HG03025 (cell line): ENCODE data around the gene MPST.

Source experiments
- ATAC-seq: cut with Tn5 transposase; IDR thresholded peaks from one replicate; pipeline ENCODE4 v1.9.1; 2021; ENCODE audit warnings: mild to moderate bottlenecking, moderate library complexity; ENCODE audit not compliant: unreplicated experiment, low FRiP score

MPST gene

GRCh38 chr22:37043209-37043827, 23.8 kb downstream of the MPST start:
- no peak for ATAC-seq

- ATAC-seq: no peak
These were observed 24.4 kb downstream of the MPST start for GRCh38 chr22:37043828-37044538.

DNA sequence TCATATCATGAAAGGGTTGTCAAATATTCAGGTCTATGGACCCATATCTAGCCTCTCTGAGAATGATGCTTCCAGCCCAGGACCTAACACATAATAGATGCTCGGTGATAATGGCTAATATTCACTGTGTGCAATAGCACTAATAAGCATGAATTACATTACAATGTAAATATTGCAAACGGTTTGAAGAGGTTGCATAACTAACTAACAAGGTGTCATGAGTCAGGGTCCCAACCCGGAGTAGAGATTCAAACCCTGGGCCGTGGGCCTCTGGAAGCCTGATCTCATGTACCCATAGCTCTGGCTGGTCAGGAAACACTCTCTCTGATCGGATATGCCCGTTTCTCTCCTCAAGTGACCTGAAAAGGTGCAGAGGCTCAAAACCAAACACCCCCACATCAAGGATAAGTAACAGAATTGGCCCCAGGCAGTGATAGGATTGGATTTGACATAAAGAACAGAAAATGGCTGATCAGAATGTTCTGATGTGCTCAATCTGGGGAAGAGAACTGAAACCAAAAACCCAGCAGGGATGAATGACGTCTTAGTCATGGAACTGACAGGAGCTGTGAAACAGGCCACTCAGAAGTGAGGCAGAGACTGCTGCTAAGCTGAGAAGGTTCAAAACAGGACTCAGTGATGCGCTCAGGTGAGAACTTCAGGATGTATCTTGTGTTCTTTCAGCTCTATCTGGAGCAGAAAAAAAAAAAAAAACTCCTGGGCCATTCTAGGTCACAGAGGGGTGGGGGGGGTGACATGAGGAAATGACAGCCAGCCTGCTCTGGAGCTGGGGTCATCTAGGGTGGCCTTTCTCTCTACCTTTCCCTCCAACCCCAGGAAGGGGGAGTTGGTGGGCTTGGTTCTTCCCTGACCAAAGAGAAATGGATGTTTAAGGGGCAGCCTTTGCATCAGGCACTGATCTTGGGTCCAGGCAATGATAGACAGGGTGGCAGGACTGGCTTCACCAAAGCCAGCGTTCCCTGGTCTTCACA, 25.4 kb downstream of the MPST start:
- no peak for ATAC-seq

DNA sequence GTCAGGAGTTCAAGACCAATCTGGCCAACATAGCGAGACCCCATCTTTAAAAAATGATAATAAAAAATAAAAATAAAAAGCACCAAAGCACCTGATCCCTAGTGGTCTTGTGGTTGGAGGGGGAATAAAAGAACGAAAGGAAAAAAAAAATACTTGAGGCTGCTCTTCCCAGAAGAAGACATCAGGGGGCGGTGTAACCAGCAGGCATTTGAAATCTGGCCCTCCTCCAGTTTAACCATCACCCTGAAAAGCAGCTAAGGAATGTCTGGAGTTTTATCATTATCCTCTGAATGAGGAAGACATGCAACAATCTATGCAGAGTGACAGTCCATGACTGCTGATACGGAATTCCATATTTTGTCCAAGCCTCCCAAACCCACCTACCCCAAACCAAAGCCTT, 26.4 kb downstream of the MPST start:
- no peak for ATAC-seq

- no peak for ATAC-seq
These were observed 27.0 kb downstream of the MPST start for GRCh38 chr22:37046589-37046988.

- no peak for ATAC-seq
These were observed 27.5 kb downstream of the MPST start for GRCh38 chr22:37047006-37047405.

GRCh38 chr22:37048133-37048532, 28.6 kb downstream of the MPST start:
- ATAC-seq: no peak

GRCh38 chr22:37049224-37049623, 29.7 kb downstream of the MPST start:
- no peak for ATAC-seq

- ATAC-seq: no peak
These were observed 31.4 kb downstream of the MPST start for GRCh38 chr22:37050913-37051312.

DNA sequence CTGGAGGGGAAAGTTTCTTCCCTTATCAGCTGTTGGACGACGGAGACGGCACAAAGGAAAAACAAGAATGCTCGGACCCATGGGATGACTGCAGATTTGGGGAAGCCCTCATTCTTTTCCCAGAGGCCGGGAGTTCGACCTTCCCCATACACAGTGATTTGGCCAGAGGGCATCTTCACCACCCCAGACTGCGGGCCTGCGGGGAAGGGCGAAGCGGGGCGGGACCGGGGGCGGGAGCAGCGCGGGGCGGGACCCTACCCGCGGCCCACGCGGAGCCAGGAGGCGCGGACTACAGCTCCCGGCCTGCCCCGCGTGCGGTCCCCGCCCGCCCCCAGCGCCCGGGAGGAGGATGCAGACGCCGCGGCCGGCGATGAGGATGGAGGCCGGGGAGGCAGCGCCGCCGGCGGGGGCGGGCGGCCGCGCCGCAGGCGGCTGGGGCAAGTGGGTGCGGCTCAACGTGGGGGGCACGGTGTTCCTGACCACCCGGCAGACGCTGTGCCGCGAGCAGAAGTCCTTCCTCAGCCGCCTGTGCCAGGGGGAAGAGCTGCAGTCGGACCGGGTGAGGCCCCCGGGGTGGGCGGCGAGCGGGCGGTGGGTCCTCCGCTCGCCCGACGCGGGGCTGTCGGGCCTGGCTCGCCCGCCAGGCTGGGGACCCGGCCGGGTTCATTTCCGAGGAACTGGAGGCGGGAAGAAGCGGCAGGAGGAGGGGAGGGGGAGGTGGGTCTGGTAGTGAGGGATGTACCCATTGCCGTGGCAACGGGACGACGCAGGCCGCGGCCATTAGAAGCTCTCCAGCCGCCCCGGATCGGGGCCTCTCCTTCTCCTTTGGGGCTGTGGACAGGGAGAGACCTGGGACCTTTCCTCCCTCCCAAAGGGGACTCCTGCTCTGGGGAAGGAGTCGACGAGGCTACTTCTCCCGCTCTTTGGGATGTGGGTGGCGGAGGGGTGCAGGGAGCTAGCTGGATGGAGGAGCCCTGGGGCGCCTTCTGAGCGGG, 32.1 kb downstream of the MPST start, which contains the start of gene KCTD17:
Gene KCTD17 (plus strand): TSS at position 352 of the 995 bp plus-strand sequence. CDS start 19 bp downstream, at position 371.
- no peak for ATAC-seq

- ATAC-seq: no peak
These were observed 33.1 kb downstream of the MPST start for GRCh38 chr22:37052386-37053309.

GRCh38 chr22:37053310-37054055, 33.9 kb downstream of the MPST start:
- ATAC-seq: no peak

- no peak for ATAC-seq
These were observed 34.5 kb downstream of the MPST start for GRCh38 chr22:37054056-37054395.

GRCh38 chr22:37054600-37055365, 35.2 kb downstream of the MPST start:
- ATAC-seq: no peak

- ATAC-seq: no peak
These were observed 36.7 kb downstream of the MPST start for GRCh38 chr22:37056246-37056645.

DNA sequence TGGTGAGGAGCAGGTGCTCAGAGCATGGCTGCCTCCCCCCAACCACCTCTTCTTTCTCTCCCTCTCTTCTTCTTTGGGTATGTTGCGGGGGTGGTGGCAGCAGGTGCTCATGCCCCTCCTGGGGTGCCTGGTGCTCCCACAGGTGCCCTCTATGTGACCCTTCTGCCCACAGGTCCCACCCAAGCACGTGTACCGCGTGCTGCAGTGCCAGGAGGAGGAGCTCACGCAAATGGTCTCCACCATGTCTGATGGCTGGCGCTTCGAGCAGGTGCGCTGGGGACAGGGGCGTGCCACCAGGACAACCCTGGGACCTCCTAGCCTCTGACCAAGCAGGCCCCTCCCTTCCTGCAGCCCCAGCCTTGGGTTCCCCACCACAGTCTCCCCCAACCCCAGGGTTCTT, 37.7 kb downstream of the MPST start:
- no peak for ATAC-seq

DNA sequence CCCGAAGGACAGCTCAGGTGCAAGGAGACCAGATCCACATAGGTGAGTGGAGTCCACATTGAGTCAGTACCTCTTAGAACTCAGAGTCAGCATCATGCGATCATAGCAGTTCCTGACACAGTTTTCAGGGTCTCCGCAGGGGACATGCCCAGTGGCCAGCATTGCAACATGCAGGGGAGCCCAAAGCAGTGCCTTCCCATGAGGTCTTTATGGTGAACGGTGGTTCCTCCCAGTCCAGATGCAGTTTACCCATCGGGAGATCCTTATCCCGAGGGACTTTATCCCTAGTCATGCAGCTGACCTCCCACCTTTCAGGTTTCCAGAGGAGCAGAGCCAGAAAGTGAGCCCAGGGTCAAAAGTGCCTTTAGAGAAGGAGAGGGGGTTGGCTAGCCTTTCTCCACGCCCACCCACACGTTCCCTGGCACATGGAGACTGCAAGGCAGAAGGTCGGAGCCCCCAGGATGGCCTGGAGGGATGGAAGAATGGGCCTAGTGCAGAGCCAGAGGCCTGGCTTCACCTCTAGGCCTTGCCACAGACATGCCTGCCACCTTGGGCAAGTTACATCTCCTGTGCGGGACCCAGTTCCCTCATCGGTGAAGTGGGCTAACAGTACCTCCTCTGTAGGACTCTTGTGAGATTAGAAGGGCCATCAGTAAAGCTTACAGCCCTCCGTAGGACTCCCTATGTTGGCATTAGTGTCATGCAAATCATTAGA, 38.4 kb downstream of the MPST start:
- no peak for ATAC-seq
